ENCODE data around the gene SPRYD7. TPM values are rescaled to one million over a fixed set of nuclear protein-coding genes. Genes with fewer than 3 reads are reported as not detected.

SPRYD7 gene
- total and polyA plus RNA-seq, 2 of the 13 experiments (the other 11 are each of a cell fraction or from before 2014, with no cell fraction given) = 2.7 to 5.9 TPM

DNA sequence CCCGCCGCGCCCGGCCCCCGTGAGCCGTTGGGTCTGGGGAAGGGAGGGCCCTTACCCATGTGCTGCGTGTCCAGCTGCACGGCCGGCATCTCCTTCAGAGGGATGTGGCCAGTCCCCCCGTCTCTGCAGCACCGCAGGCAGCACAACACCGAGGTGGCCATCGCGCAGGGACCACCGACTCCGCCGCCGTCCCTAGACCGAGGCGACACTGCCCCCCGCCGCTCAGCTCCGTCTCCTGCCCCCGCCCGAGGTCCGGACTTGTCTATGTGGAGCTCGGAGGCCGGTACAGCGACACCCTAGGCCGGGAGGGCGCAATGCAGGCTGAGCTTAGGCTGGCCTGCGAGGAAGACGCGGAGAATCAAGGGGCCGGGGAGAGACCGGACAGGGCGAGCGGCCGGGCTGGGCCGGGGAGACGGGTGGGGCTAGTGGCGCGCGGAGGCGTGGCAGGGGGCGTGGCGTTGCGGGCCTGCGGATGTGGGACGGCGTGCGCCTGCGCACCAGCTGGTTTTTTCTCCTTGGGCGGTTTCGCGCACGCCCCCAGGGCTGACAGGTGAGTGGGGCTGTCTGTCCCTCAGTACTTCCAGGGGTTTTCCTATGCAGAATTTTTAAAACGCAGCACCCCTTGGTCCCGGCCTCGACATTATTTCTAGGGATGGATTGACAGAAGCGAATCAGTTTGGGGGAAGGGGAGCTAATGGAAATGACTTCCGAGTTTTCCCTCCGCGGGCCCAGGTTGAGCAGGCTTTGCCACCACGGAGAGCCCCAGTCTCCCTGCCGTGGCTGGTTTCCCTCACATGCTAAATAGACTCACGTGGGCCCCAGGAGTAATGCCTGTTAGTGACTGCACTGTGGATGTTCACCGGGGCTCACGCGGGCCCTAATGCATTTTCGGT, at the start of gene SPRYD7 (continued):
- TF ChIP-seq ZNF546 (CRISPR knock-in tag; conservative IDR thresholded peaks at IDR 0.05) (peak; percentile 73), XBP1 (CRISPR knock-in tag; IDR thresholded peaks at IDR 0.05) (no peak), TCF7L2 (IDR thresholded peaks at IDR 0.05; ENCODE audit: low read depth, low read length) (no peak), PHB2 (IDR thresholded peaks at IDR 0.05; ENCODE audit: partially characterized antibody) (no peak), ATF3 (CRISPR knock-in tag; IDR thresholded peaks at IDR 0.05) (peak; percentile 26; the same call in 1 of the 2 replicates), KLF15 (CRISPR knock-in tag; IDR thresholded peaks at IDR 0.05; ENCODE audit: borderline replicate concordance) (peak; percentile 50; the same call in 1 of the 2 replicates), ZNF251 (CRISPR knock-in tag; IDR thresholded peaks at IDR 0.05) (no peak), ZFP82 (CRISPR knock-in tag; IDR thresholded peaks at IDR 0.05; ENCODE audit: borderline replicate concordance) (peak; percentile 24; the same call in 1 of the 2 replicates), HDAC1 (CRISPR knock-in tag; IDR thresholded peaks at IDR 0.05) (peak; percentile 85; the same call in 1 of the 2 replicates)
- TF ChIP-seq, protein P1, sequence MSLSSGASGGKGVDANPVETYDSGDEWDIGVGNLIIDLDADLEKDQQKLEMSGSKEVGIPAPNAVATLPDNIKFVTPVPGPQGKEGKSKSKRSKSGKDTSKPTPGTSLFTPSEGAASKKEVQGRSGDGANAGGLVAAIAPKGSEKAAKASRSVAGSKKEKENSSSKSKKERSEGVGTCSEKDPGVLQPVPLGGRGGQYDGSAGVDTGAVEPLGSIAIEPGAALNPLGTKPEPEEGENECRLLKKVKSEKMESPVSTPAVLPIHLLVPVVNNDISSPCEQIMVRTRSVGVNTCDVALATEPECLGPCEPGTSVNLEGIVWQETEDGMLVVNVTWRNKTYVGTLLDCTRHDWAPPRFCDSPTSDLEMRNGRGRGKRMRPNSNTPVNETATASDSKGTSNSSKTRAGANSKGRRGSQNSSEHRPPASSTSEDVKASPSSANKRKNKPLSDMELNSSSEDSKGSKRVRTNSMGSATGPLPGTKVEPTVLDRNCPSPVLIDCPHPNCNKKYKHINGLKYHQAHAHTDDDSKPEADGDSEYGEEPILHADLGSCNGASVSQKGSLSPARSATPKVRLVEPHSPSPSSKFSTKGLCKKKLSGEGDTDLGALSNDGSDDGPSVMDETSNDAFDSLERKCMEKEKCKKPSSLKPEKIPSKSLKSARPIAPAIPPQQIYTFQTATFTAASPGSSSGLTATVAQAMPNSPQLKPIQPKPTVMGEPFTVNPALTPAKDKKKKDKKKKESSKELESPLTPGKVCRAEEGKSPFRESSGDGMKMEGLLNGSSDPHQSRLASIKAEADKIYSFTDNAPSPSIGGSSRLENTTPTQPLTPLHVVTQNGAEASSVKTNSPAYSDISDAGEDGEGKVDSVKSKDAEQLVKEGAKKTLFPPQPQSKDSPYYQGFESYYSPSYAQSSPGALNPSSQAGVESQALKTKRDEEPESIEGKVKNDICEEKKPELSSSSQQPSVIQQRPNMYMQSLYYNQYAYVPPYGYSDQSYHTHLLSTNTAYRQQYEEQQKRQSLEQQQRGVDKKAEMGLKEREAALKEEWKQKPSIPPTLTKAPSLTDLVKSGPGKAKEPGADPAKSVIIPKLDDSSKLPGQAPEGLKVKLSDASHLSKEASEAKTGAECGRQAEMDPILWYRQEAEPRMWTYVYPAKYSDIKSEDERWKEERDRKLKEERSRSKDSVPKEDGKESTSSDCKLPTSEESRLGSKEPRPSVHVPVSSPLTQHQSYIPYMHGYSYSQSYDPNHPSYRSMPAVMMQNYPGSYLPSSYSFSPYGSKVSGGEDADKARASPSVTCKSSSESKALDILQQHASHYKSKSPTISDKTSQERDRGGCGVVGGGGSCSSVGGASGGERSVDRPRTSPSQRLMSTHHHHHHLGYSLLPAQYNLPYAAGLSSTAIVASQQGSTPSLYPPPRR (CRISPR knock-in tag; IDR thresholded peaks at IDR 0.05; ENCODE audit: borderline replicate concordance) = peak; percentile 78; the same call in 1 of the 2 replicates
- TF ChIP-seq, protein P2, sequence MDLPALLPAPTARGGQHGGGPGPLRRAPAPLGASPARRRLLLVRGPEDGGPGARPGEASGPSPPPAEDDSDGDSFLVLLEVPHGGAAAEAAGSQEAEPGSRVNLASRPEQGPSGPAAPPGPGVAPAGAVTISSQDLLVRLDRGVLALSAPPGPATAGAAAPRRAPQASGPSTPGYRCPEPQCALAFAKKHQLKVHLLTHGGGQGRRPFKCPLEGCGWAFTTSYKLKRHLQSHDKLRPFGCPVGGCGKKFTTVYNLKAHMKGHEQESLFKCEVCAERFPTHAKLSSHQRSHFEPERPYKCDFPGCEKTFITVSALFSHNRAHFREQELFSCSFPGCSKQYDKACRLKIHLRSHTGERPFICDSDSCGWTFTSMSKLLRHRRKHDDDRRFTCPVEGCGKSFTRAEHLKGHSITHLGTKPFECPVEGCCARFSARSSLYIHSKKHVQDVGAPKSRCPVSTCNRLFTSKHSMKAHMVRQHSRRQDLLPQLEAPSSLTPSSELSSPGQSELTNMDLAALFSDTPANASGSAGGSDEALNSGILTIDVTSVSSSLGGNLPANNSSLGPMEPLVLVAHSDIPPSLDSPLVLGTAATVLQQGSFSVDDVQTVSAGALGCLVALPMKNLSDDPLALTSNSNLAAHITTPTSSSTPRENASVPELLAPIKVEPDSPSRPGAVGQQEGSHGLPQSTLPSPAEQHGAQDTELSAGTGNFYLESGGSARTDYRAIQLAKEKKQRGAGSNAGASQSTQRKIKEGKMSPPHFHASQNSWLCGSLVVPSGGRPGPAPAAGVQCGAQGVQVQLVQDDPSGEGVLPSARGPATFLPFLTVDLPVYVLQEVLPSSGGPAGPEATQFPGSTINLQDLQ (CRISPR knock-in tag; IDR thresholded peaks at IDR 0.05) = no peak
- TF ChIP-seq, protein P3, sequence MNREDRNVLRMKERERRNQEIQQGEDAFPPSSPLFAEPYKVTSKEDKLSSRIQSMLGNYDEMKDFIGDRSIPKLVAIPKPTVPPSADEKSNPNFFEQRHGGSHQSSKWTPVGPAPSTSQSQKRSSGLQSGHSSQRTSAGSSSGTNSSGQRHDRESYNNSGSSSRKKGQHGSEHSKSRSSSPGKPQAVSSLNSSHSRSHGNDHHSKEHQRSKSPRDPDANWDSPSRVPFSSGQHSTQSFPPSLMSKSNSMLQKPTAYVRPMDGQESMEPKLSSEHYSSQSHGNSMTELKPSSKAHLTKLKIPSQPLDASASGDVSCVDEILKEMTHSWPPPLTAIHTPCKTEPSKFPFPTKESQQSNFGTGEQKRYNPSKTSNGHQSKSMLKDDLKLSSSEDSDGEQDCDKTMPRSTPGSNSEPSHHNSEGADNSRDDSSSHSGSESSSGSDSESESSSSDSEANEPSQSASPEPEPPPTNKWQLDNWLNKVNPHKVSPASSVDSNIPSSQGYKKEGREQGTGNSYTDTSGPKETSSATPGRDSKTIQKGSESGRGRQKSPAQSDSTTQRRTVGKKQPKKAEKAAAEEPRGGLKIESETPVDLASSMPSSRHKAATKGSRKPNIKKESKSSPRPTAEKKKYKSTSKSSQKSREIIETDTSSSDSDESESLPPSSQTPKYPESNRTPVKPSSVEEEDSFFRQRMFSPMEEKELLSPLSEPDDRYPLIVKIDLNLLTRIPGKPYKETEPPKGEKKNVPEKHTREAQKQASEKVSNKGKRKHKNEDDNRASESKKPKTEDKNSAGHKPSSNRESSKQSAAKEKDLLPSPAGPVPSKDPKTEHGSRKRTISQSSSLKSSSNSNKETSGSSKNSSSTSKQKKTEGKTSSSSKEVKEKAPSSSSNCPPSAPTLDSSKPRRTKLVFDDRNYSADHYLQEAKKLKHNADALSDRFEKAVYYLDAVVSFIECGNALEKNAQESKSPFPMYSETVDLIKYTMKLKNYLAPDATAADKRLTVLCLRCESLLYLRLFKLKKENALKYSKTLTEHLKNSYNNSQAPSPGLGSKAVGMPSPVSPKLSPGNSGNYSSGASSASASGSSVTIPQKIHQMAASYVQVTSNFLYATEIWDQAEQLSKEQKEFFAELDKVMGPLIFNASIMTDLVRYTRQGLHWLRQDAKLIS (CRISPR knock-in tag; IDR thresholded peaks at IDR 0.05) = no peak
- TF ChIP-seq, protein P4, sequence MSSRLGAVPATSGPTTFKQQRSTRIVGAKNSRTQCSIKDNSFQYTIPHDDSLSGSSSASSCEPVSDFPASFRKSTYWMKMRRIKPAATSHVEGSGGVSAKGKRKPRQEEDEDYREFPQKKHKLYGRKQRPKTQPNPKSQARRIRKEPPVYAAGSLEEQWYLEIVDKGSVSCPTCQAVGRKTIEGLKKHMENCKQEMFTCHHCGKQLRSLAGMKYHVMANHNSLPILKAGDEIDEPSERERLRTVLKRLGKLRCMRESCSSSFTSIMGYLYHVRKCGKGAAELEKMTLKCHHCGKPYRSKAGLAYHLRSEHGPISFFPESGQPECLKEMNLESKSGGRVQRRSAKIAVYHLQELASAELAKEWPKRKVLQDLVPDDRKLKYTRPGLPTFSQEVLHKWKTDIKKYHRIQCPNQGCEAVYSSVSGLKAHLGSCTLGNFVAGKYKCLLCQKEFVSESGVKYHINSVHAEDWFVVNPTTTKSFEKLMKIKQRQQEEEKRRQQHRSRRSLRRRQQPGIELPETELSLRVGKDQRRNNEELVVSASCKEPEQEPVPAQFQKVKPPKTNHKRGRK (CRISPR knock-in tag; IDR thresholded peaks at IDR 0.05) = 0 out of 2 replicates have a peak, but pooled peaks have one; percentile 39
